Stomach (tissue), 4 donors: ENCODE results near the gene ZNF530.

Experiments
- EP300 ChIP-seq: sonication (generic); formaldehyde crosslinking; IDR thresholded peaks from one replicate; pipeline ENCODE4 v1.6.1; 2017; ENCODE audit warnings: antibody characterized with exemption
- POLR2A ChIP-seq, 4 donors: fragments of 450-650 bp; IDR thresholded peaks; one replicate each; pipeline ENCODE4 v1.6.1; 2016; ENCODE audit warnings: antibody characterized with exemption in 4 of 4, control low read depth in 2 of 4, mild to moderate bottlenecking in 1 of 4, moderate library complexity in 1 of 4
- POLR2AphosphoS5 ChIP-seq, 3 donors: sonication (generic); formaldehyde crosslinking; IDR thresholded peaks; one replicate each; pipeline ENCODE4 v1.6.1; 2016; ENCODE audit warnings: antibody characterized with exemption in 3 of 3
- TF ChIP-seq, protein P1 (sequence below), 7 experiments: fragments of 450-650 bp in 4 of 7; fragments of 200-600 bp in 3 of 7; sonication (generic) in 3 of 7; IDR thresholded peaks; one replicate each; pipeline ENCODE4 v1.5.1; 2016 to 2019; ENCODE audit warnings: antibody characterized with exemption in 7 of 7, control low read depth in 2 of 7, mild to moderate bottlenecking in 1 of 7

- peak in 1 of 3 donors; percentile 40 for TF ChIP-seq POLR2AphosphoS5 (IDR thresholded peaks at IDR 0.05)
- TF ChIP-seq, protein P1, sequence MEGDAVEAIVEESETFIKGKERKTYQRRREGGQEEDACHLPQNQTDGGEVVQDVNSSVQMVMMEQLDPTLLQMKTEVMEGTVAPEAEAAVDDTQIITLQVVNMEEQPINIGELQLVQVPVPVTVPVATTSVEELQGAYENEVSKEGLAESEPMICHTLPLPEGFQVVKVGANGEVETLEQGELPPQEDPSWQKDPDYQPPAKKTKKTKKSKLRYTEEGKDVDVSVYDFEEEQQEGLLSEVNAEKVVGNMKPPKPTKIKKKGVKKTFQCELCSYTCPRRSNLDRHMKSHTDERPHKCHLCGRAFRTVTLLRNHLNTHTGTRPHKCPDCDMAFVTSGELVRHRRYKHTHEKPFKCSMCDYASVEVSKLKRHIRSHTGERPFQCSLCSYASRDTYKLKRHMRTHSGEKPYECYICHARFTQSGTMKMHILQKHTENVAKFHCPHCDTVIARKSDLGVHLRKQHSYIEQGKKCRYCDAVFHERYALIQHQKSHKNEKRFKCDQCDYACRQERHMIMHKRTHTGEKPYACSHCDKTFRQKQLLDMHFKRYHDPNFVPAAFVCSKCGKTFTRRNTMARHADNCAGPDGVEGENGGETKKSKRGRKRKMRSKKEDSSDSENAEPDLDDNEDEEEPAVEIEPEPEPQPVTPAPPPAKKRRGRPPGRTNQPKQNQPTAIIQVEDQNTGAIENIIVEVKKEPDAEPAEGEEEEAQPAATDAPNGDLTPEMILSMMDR (IDR thresholded peaks at IDR 0.05), result no peak
- TF ChIP-seq POLR2A (IDR thresholded peaks at IDR 0.05), result no peak
- no peak for TF ChIP-seq EP300
These were observed 15.9 kb upstream of the ZNF530 start, which contains the start of gene ZIK1 for GRCh38 chr19:57583521-57584416.
